ENCODE data around the gene TAF4B.

- TF ChIP-seq, protein P1, sequence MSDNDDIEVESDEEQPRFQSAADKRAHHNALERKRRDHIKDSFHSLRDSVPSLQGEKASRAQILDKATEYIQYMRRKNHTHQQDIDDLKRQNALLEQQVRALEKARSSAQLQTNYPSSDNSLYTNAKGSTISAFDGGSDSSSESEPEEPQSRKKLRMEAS (IDR thresholded peaks at IDR 0.05) = no peak
- TF ChIP-seq USF1 (IDR thresholded peaks at IDR 0.05) (no peak), CEBPB (IDR thresholded peaks at IDR 0.05) (no peak), EP300 (IDR thresholded peaks at IDR 0.05; ENCODE audit: borderline replicate concordance) (no peak), TAF1 (IDR thresholded peaks at IDR 0.05; ENCODE audit: low read depth) (no peak), NFIC (IDR thresholded peaks at IDR 0.05) (no peak), CREB1 (IDR thresholded peaks at IDR 0.05; ENCODE audit: low read depth) (no peak), TEAD4 (IDR thresholded peaks at IDR 0.05) (no peak), YY1 (IDR thresholded peaks at IDR 0.05; ENCODE audit: low read depth) (no peak)
Measured at GRCh38 chr18:26309281-26309680, 83.0 kb downstream of the TAF4B start.
